Measurements from ENCODE around the gene ARL16. TPM values are rescaled to one million over a fixed set of nuclear protein-coding genes. Genes with fewer than 3 reads are reported as not detected.

ARL16 gene
- total and polyA plus RNA-seq, 2 donors (not counting 3 experiments of a cell fraction or from before 2014, with no cell fraction given): 41.4 to 71.7 TPM

- Histone ChIP-seq H3K4me3 (replicated peaks in 1 of 3; ENCODE audit: insufficient read depth in 1 of 3, low read depth in 1 of 3, low read length in 3 of 3) (no peak overlapping the region), H3K9me1 (replicated peaks; ENCODE audit: control insufficient read depth, extremely low read depth, insufficient read depth, low read length) (no peaks in the 10 kb centered on the region), H3K9ac (replicated peaks; ENCODE audit: extremely low read depth, insufficient read depth, low read length) (no peak overlapping the region), H3K27ac (ENCODE audit: insufficient read depth, low read depth, low read length) (no peak overlapping the region), H4K20me1 (replicated peaks; ENCODE audit: control insufficient read depth, extremely low read depth, insufficient read depth, low read length) (no peaks in the 10 kb centered on the region), H2AFZ (ENCODE audit: low read depth, low read length) (no peak overlapping the region), H3K9me3 (replicated peaks; ENCODE audit: control insufficient read depth, insufficient read depth, low read length) (no peaks in the 10 kb centered on the region), H3K79me2 (ENCODE audit: control insufficient read depth, insufficient read depth, low read length) (no peaks in the 10 kb centered on the region), H3K4me2 (ENCODE audit: insufficient read depth, low read length) (no peak overlapping the region), H3K36me3 (ENCODE audit: control insufficient read depth in 2 of 2, extremely low read depth in 1 of 2, insufficient read depth in 2 of 2, low read length in 2 of 2) (no peaks in the 10 kb centered on the region), H3K4me1 (ENCODE audit: control insufficient read depth, extremely low read depth, insufficient read depth, low read length) (peaks cover 4% of the 10 kb centered on the region), H3K27me3 (ENCODE audit: control insufficient read depth in 2 of 2, insufficient read depth in 2 of 2, low read length in 2 of 2) (peaks cover 4% of the 10 kb centered on the region in 2 experiments)
- TF ChIP-seq GATA2 (IDR thresholded peaks at IDR 0.05; ENCODE audit: insufficient read depth, insufficient read length, low read depth, low read length): no peak
- no peak for TF ChIP-seq POLR2AphosphoS5 (IDR thresholded peaks at IDR 0.05; ENCODE audit: insufficient read depth, low read depth, low read length)
- TF ChIP-seq CTCF (IDR thresholded peaks at IDR 0.05; ENCODE audit: extremely low read depth in 1 of 2, insufficient read depth in 1 of 2, low read depth in 1 of 2, low read length in 2 of 2): no peak
- no peak for TF ChIP-seq JUN (IDR thresholded peaks at IDR 0.05; ENCODE audit: borderline replicate concordance, insufficient read depth, insufficient read length, low read depth)
- no peak for TF ChIP-seq POLR2A (IDR thresholded peaks at IDR 0.05; ENCODE audit: low read depth, low read length)
- no peak for TF ChIP-seq FOS (IDR thresholded peaks at IDR 0.05; ENCODE audit: borderline replicate concordance, insufficient read depth, low read length)
- no peak for TF ChIP-seq MAX (IDR thresholded peaks at IDR 0.05; ENCODE audit: insufficient read depth, insufficient read length)
- no peak for TF ChIP-seq MYC (IDR thresholded peaks at IDR 0.05; ENCODE audit: low read depth, low read length)
- no peak for TF ChIP-seq EZH2 (IDR thresholded peaks at IDR 0.05; ENCODE audit: borderline replicate concordance, low read depth, low read length, severe bottlenecking)
- POLR2A ChIA-PET: no interaction called here
- intact Hi-C loops (cut with micrococcal nuclease): no loop called here
- CTCF ChIA-PET: interaction anchor here (1.5 kb wide), 2 partner anchors 9 to 10 kb away, joined by 3 to 4 read pairs; no protein-coding TSS in a partner anchor
- FAIRE-seq (no peak), DNase-seq (ENCODE audit: low read depth, low spot score) (no peak)
- BruUV-seq (replicated peaks): no TSS peak
- dilution Hi-C loops (cut with MboI; ENCODE audit: extremely low pct_ligation_motif_present, low sequenced_read_pairs): no loop called here
These were observed 41.6 kb downstream of the ARL16 start for GRCh38 chr17:81641825-81642489.

Data from endothelial cell of umbilical vein (primary cell).